Activated CD4-positive, alpha-beta T cell treated with anti-CD3 and anti-CD28 coated beads, Interleukin-2, Interleukin-6, amounts not matched to agents 100 ng/mL and 50 ng/mL, durations not matched to agents 16 hours and 8 hours (primary cell): ENCODE results near the gene ARHGEF38.
"Not testable (repeated sequence)": the region's sequence is repeated elsewhere in the genome, so short reads cannot be mapped to it uniquely, and the experiment has no call there.

Experiments
- DNase-seq: peaks from one replicate; pipeline ENCODE4 v3.0.0-alpha.2; 2020

Gene ARHGEF38

DNA sequence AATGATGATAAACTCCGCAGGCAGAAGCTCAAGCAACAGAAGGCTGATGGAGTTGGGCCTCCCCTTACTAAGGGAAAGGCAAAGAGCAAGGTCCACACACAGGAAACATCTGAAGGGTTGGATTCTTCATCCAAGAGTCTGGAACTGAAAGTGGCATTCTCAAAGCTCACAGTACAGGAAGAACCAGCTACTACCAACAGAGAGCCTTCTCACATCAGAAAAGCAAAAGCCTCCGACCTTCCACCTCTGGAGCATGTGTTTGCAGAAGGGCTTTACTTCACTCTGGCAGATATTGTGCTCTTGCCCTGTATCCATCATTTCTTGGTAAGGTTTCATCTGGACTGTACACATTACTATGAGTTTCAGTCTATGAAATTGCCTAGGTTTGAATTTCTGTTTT, 166.8 kb downstream of the ARHGEF38 start:
- DNase-seq = no peak

- DNase-seq = no peak
Measured at GRCh38 chr4:105725623-105726022, 173.2 kb downstream of the ARHGEF38 start.

GRCh38 chr4:105729895-105730294, 177.5 kb downstream of the ARHGEF38 start:
- DNase-seq = not testable (repeated sequence)
